OCI-LY7 (cell line): ENCODE results near the gene TGFBR2. TPM values are rescaled to one million over a fixed set of nuclear protein-coding genes. Genes with fewer than 3 reads are reported as not detected.

Experiments used
- BruUV-seq: library from RNA; stranded (reverse); fragments of 400-500 nt; replicated peaks from 2 replicates; lab custom pipeline; 2021; lab: Mats Ljungman, UMichigan
- CTCF ChIA-PET: fragments of 300-600 bp; sonication (Branson Sonifier 250); formaldehyde crosslinking; loops from one replicate; lab custom pipeline; 2022; ENCODE audit warnings: antibody characterized with exemption; ENCODE audit not compliant: unreplicated experiment; lab: Charles Lee
- POLR2A ChIA-PET: fragments of 300-600 bp; sonication (Branson Sonifier 250); formaldehyde crosslinking; loops from one replicate; lab custom pipeline; 2022; ENCODE audit warnings: antibody characterized with exemption; lab: Charles Lee
- DNase-seq: peaks from one replicate; pipeline ENCODE4 v3.0.0-alpha.2; 2015; ENCODE audit warnings: low spot score
- H2AFZ ChIP-seq: fragments of 200-600 bp; sonication (generic), shearing (Covaris generic); 2 replicates; pipeline ENCODE4 v1.6.1; 2014; ENCODE audit warnings: mild to moderate bottlenecking, antibody characterized with exemption, low read length, moderate library complexity
- H3K27ac ChIP-seq: fragments of 200-600 bp; sonication (generic); 2 replicates; pipeline ENCODE4 v1.5.1; 2014; ENCODE audit warnings: mixed run types, low read depth, mild to moderate bottlenecking, moderate library complexity, low read length, inconsistent platforms; ENCODE audit not compliant: poor library complexity, severe bottlenecking
- H3K36me3 ChIP-seq: fragments of 200-600 bp; sonication (generic); 2 replicates; pipeline ENCODE4 v1.6.1; 2014; ENCODE audit warnings: mild to moderate bottlenecking, antibody characterized with exemption, low read length, moderate library complexity, mixed read lengths; ENCODE audit not compliant: insufficient read depth
- H3K4me1 ChIP-seq: fragments of 200-600 bp; sonication (generic); 2 replicates; pipeline ENCODE4 v1.5.1; 2014; ENCODE audit warnings: mild to moderate bottlenecking, low read length; ENCODE audit not compliant: insufficient read depth, poor library complexity, severe bottlenecking
- H3K4me2 ChIP-seq: fragments of 200-600 bp; sonication (generic); 2 replicates; pipeline ENCODE4 v1.6.1; 2014; ENCODE audit warnings: mild to moderate bottlenecking, low read length
- H3K4me3 ChIP-seq: fragments of 200-600 bp; sonication (generic); 2 replicates; pipeline ENCODE4 v1.5.1; 2014; ENCODE audit warnings: mild to moderate bottlenecking, low read depth, low read length; ENCODE audit not compliant: poor library complexity, severe bottlenecking
- H3K79me2 ChIP-seq: fragments of 200-600 bp; sonication (generic); 2 replicates; pipeline ENCODE4 v1.6.1; 2016; ENCODE audit warnings: low read depth, mild to moderate bottlenecking, low read length, moderate library complexity, mixed read lengths; ENCODE audit not compliant: insufficient read depth
- H3K9me2 ChIP-seq: fragments of 200-600 bp; sonication (generic); 2 replicates; pipeline ENCODE4 v1.6.1; 2016; ENCODE audit warnings: mild to moderate bottlenecking, low read length, mixed read lengths; ENCODE audit not compliant: insufficient read depth
- H3K9me3 ChIP-seq: fragments of 200-600 bp; sonication (generic); 2 replicates; pipeline ENCODE4 v1.6.1; 2014; ENCODE audit warnings: mild to moderate bottlenecking, mixed run types, low read length, mixed read lengths
- H4K20me1 ChIP-seq: fragments of 200-600 bp; sonication (generic); 2 replicates; pipeline ENCODE4 v1.6.1; 2014; ENCODE audit warnings: mild to moderate bottlenecking, antibody characterized with exemption, low read length, moderate library complexity, mixed read lengths; ENCODE audit not compliant: insufficient read depth
- CTCF ChIP-seq: fragments of 200-600 bp; sonication (generic); conservative IDR thresholded peaks from 2 replicates; pipeline ENCODE4 v1.5.1; 2014; ENCODE audit warnings: mild to moderate bottlenecking, antibody characterized with exemption, low read length, moderate library complexity, mixed read lengths
- EZH2phosphoT487 ChIP-seq: fragments of 200-600 bp; sonication (generic); IDR thresholded peaks from 2 replicates; pipeline ENCODE4 v1.6.1; 2018; ENCODE audit warnings: low read depth, borderline replicate concordance, mild to moderate bottlenecking, mixed run types, antibody characterized with exemption, low read length, moderate library complexity, mixed read lengths
- intact Hi-C: fragments of 100-400 bp; cut with micrococcal nuclease; formaldehyde crosslinking; loops from one replicate; pipeline ENCODE4 v1.10.0; 2022; ENCODE audit not compliant: unreplicated experiment
- total RNA-seq, 2 experiments: library from RNA; depleted of rRNA in 1 of 2; stranded (reverse); fragments of >200 nt in 1 of 2; shearing (Covaris generic) in 1 of 2; gene quantifications; 2 replicates each; pipeline ENCODE4 v1.2.3, GENCODE V29; 2014 to 2022

Gene TGFBR2
- total RNA-seq, 2 experiments from 2014 or later, result 25.2 to 28.1 TPM

GRCh38 chr3:30695302-30696061, 89.1 kb downstream of the TGFBR2 start:
- DNase-seq, result no peak
- POLR2A ChIA-PET, result interaction anchor here (0.6 to 1.7 kb wide), 6 partner anchors 9 to 99 kb away, joined by 3 to 5 read pairs (median 4); no protein-coding TSS in a partner anchor
- H3K4me3 ChIP-seq, result no peak overlapping the region
- H3K36me3 ChIP-seq, result peaks cover 66% of the 10 kb centered on the region
- intact Hi-C loops, result loop anchor here (10.0 kb wide), 2 partner anchors 231 to 381 kb away; no protein-coding TSS in a partner anchor
- CTCF ChIA-PET, result interaction anchor here (0.6 kb wide), 1 partner anchor 151 kb away, joined by 3 read pairs; no protein-coding TSS in a partner anchor
- no peaks in the 10 kb centered on the region for H3K9me3 ChIP-seq
- peaks cover 7% of the 10 kb centered on the region for H3K4me1 ChIP-seq
- no peak overlapping the region for H3K4me2 ChIP-seq
- TF ChIP-seq EZH2phosphoT487, result no peak
- no peak for TF ChIP-seq CTCF
- H2AFZ ChIP-seq, result no peak overlapping the region
- no TSS peak for BruUV-seq
- H3K79me2 ChIP-seq, result no peaks in the 10 kb centered on the region
- H3K27ac ChIP-seq, result no peak overlapping the region
- H4K20me1 ChIP-seq, result peaks cover 4% of the 10 kb centered on the region; the same call in 1 of the 2 replicates
- no peaks in the 10 kb centered on the region for H3K9me2 ChIP-seq

- TF ChIP-seq CTCF (no peak), EZH2phosphoT487 (no peak)
- Histone ChIP-seq H3K9me3 (no peaks in the 10 kb centered on the region), H3K79me2 (no peaks in the 10 kb centered on the region), H3K36me3 (peaks cover 57% of the 10 kb centered on the region), H3K9me2 (no peaks in the 10 kb centered on the region), H4K20me1 (peaks cover 4% of the 10 kb centered on the region; the same call in 1 of the 2 replicates), H3K27ac (no peak overlapping the region), H3K4me2 (no peak overlapping the region), H3K4me1 (peaks cover 7% of the 10 kb centered on the region), H2AFZ (no peak overlapping the region), H3K4me3 (no peak overlapping the region)
- no TSS peak for BruUV-seq
- CTCF ChIA-PET, result interaction anchor here (0.6 kb wide), 1 partner anchor 152 kb away, joined by 3 read pairs; no protein-coding TSS in a partner anchor
- intact Hi-C loops, result loop anchor here (10.0 kb wide), 2 partner anchors 232 to 382 kb away; no protein-coding TSS in a partner anchor
- POLR2A ChIA-PET, result interaction anchor here (0.6 to 1.7 kb wide), 6 partner anchors 11 to 1752 kb away, joined by 3 to 5 read pairs (median 4); no protein-coding TSS in a partner anchor
- DNase-seq, result no peak
These were observed 90.0 kb downstream of the TGFBR2 start for GRCh38 chr3:30696403-30696819.
